Smooth muscle cell (in vitro differentiated cells): Measurements from ENCODE around the gene CAPN5. TPM values are rescaled to one million over a fixed set of nuclear protein-coding genes. Genes with fewer than 3 reads are reported as not detected.

ENCODE experiments used
- DNase-seq: peaks from one replicate; lab custom pipeline; 2025; ENCODE audit not compliant: unreplicated experiment; lab: John Stamatoyannopoulos, UW
- H2AFZ ChIP-seq: fragments of 200-600 bp; sonication (generic); 2 replicates; pipeline ENCODE4 v1.6.0; 2016; ENCODE audit warnings: antibody characterized with exemption, low read depth, mild to moderate bottlenecking
- H3F3A ChIP-seq: fragments of 200-600 bp; sonication (generic); 2 replicates; pipeline ENCODE4 v1.6.0; 2017; ENCODE audit warnings: antibody characterized with exemption, low read depth
- H3K27ac ChIP-seq: fragments of 200-600 bp; sonication (generic); 2 replicates; pipeline ENCODE4 v1.5.1; 2016; ENCODE audit warnings: low read depth, mild to moderate bottlenecking
- H3K27me3 ChIP-seq: fragments of 200-600 bp; sonication (generic); 2 replicates; pipeline ENCODE4 v1.6.1; 2016; ENCODE audit warnings: low read depth, mild to moderate bottlenecking
- H3K36me3 ChIP-seq: fragments of 200-600 bp; sonication (generic); 2 replicates; pipeline ENCODE4 v1.5.1; 2016; ENCODE audit warnings: low read depth
- H3K4me1 ChIP-seq: fragments of 200-600 bp; sonication (generic); 2 replicates; pipeline ENCODE4 v1.5.1; 2016; ENCODE audit warnings: low read depth
- H3K4me2 ChIP-seq: fragments of 200-600 bp; sonication (generic); 2 replicates; pipeline ENCODE4 v1.6.0; 2016; ENCODE audit warnings: mild to moderate bottlenecking
- H3K4me3 ChIP-seq: fragments of 200-600 bp; sonication (generic); 2 replicates; pipeline ENCODE4 v1.5.1; 2016; ENCODE audit warnings: mild to moderate bottlenecking
- H3K79me2 ChIP-seq: fragments of 200-600 bp; sonication (generic); 2 replicates; pipeline ENCODE4 v1.6.0; 2016; ENCODE audit warnings: low read depth, mild to moderate bottlenecking
- H3K9ac ChIP-seq: fragments of 200-600 bp; sonication (generic); 2 replicates; pipeline ENCODE4 v1.6.0; 2016; ENCODE audit warnings: low read depth
- H3K9me3 ChIP-seq: fragments of 200-600 bp; sonication (generic); replicated peaks from 2 replicates; pipeline ENCODE4 v1.5.1; 2016; ENCODE audit warnings: low read depth
- H4K20me1 ChIP-seq: fragments of 200-600 bp; sonication (generic); 2 replicates; pipeline ENCODE4 v1.6.0; 2016; ENCODE audit warnings: low read depth
- CTCF ChIP-seq: fragments of 200-600 bp; sonication (generic); IDR thresholded peaks from 2 replicates; pipeline ENCODE4 v1.5.1; 2017; ENCODE audit warnings: borderline replicate concordance, mild to moderate bottlenecking, antibody characterized with exemption; ENCODE audit not compliant: insufficient read depth, poor library complexity, severe bottlenecking
- WGBS: methylation state at CpG from one replicate; pipeline ENCODE4 v1.1.7; 2016; ENCODE audit warnings: low lambda C conversion rate; 5-methylcytosine and 5-hydroxymethylcytosine counted together
- polyA plus RNA-seq: library from polyadenylated mRNA; unstranded; fragments of >200 nt; fragmentation: Nextera tagmentation; extraction: Ambion mirVana; gene quantifications from 2 replicates; pipeline ENCODE4 v1.2.1, GENCODE V29; 2016
- total RNA-seq: library from RNA; depleted of rRNA; stranded (reverse); fragments of >200 nt; gene quantifications from 2 replicates; pipeline ENCODE4 v1.2.3, GENCODE V29; 2014

Gene CAPN5
- total and polyA plus RNA-seq, 2 experiments from 2014 or later: 15.5 to 23.1 TPM

GRCh38 chr11:77051511-77051910 lies 15.3 kb upstream of the CAPN5 start:
- Histone ChIP-seq H3K9me3 (no peaks in the 10 kb centered on the region), H3K79me2 (no peaks in the 10 kb centered on the region), H3K4me3 (no peak overlapping the region), H3K36me3 (no peaks in the 10 kb centered on the region), H4K20me1 (no peaks in the 10 kb centered on the region), H2AFZ (no peak overlapping the region), H3K9ac (no peak overlapping the region), H3K4me2 (no peak overlapping the region), H3K27me3 (no peaks in the 10 kb centered on the region), H3K4me1 (no peaks in the 10 kb centered on the region), H3K27ac (no peak overlapping the region), H3F3A (no peaks in the 10 kb centered on the region)
- no peak for TF ChIP-seq CTCF
- WGBS: 86% methylated on average over 3 of the region's 3 CpGs
- no peak for DNase-seq

GRCh38 chr11:77052518-77052917 lies 14.3 kb upstream of the CAPN5 start:
- Histone ChIP-seq H3K27me3 (no peaks in the 10 kb centered on the region), H3K36me3 (no peaks in the 10 kb centered on the region), H3K9ac (no peak overlapping the region), H4K20me1 (no peaks in the 10 kb centered on the region), H3K9me3 (no peaks in the 10 kb centered on the region), H2AFZ (no peak overlapping the region), H3K4me2 (no peak overlapping the region), H3K79me2 (no peaks in the 10 kb centered on the region), H3K4me3 (no peak overlapping the region), H3F3A (no peaks in the 10 kb centered on the region), H3K27ac (no peak overlapping the region), H3K4me1 (no peaks in the 10 kb centered on the region)
- WGBS: 87% methylated on average over 7 of the region's 7 CpGs
- no peak for DNase-seq
- TF ChIP-seq CTCF: no peak

- H3K4me1 ChIP-seq: no peaks in the 10 kb centered on the region
- H3K9ac ChIP-seq: no peak overlapping the region
- no peak overlapping the region for H3K27ac ChIP-seq
- no peak overlapping the region for H2AFZ ChIP-seq
- no peak overlapping the region for H3K4me2 ChIP-seq
- no peaks in the 10 kb centered on the region for H3K79me2 ChIP-seq
- TF ChIP-seq CTCF: no peak
- no peaks in the 10 kb centered on the region for H4K20me1 ChIP-seq
- no peaks in the 10 kb centered on the region for H3K9me3 ChIP-seq
- no peaks in the 10 kb centered on the region for H3K27me3 ChIP-seq
- H3K36me3 ChIP-seq: no peaks in the 10 kb centered on the region
- no peaks in the 10 kb centered on the region for H3F3A ChIP-seq
- H3K4me3 ChIP-seq: no peak overlapping the region
- no peak for DNase-seq
- WGBS: 71% methylated on average over 14 of the region's 14 CpGs
These were observed 13.4 kb upstream of the CAPN5 start for GRCh38 chr11:77053217-77054015.

GRCh38 chr11:77054084-77054483 lies 12.7 kb upstream of the CAPN5 start:
- TF ChIP-seq CTCF: no peak
- DNase-seq: no peak
- H4K20me1 ChIP-seq: no peaks in the 10 kb centered on the region
- no peak overlapping the region for H3K4me2 ChIP-seq
- H3K4me1 ChIP-seq: no peaks in the 10 kb centered on the region
- no peaks in the 10 kb centered on the region for H3K9me3 ChIP-seq
- no peaks in the 10 kb centered on the region for H3K27me3 ChIP-seq
- no peaks in the 10 kb centered on the region for H3K79me2 ChIP-seq
- WGBS: 76% methylated on average over 1 of the region's 1 CpG
- H3F3A ChIP-seq: no peaks in the 10 kb centered on the region
- no peak overlapping the region for H3K9ac ChIP-seq
- no peak overlapping the region for H3K4me3 ChIP-seq
- no peaks in the 10 kb centered on the region for H3K36me3 ChIP-seq
- H3K27ac ChIP-seq: no peak overlapping the region
- no peak overlapping the region for H2AFZ ChIP-seq
